Measurements from ENCODE around the gene SH3PXD2A. TPM values are rescaled to one million over a fixed set of nuclear protein-coding genes. Genes with fewer than 3 reads are reported as not detected.

SH3PXD2A gene
- total and polyA plus RNA-seq, 10 of the 15 experiments (the other 5 are each of a cell fraction or from before 2014, with no cell fraction given), result 0.63 to 14.0 (median 4.4) TPM

DNA sequence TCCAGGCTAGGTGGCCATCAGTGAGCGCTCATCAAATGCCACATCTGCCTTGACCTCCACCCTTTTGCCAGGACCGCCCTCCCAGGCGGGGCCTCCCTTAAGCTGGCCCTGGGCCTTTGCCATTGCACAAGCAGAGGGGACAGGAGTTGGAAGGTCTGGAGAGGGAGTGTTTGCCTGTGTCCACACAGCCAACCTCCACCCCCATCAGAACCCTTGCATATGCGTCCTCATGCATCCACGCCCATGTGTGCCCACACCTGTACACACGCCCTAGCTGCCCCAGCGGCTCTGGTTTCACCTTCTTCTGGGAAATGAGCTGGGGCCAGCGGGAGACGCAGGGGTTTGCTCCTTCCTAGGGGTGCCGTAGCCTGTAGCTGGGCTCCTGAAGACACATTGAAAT lies 297.9 kb downstream of the SH3PXD2A start:
- ATAC-seq, result no peak

More for the DNA sequence above, 297.9 kb downstream of the SH3PXD2A start:
- in situ Hi-C loops (cut with MboI) (no loop called here), intact Hi-C loops (cut with micrococcal nuclease; ENCODE audit: unreplicated experiment) (no loop called here)
- no peaks in the 10 kb centered on the region for H3K9me3 ChIP-seq (replicated peaks; ENCODE audit: control insufficient read depth, insufficient read depth, low read length)
- H3K27me3 ChIP-seq (replicated peaks in 1 of 2; ENCODE audit: control insufficient read depth in 2 of 2, insufficient read depth in 2 of 2, low read length in 1 of 2), result peaks cover 10 to 13% of the 10 kb centered on the region in 2 experiments
- TF ChIP-seq NFYB (IDR thresholded peaks at IDR 0.05; ENCODE audit: insufficient read depth, low read depth, low read length) (no peak), NR2C1 (IDR thresholded peaks at IDR 0.05) (no peak), ELK1 (IDR thresholded peaks at IDR 0.05; ENCODE audit: low read depth, low read length) (no peak), EP300 (IDR thresholded peaks at IDR 0.05; ENCODE audit: borderline replicate concordance in 1 of 2, control insufficient read depth in 1 of 2, low read depth in 2 of 2, low read length in 2 of 2) (no peak), ZNF24 (IDR thresholded peaks at IDR 0.05) (no peak), GABPA (IDR thresholded peaks at IDR 0.05; ENCODE audit: low read depth) (no peak), CHD2 (IDR thresholded peaks at IDR 0.05; ENCODE audit: borderline replicate concordance, low read depth, low read length) (no peak), SPI1 (IDR thresholded peaks at IDR 0.05; ENCODE audit: borderline replicate concordance, insufficient read depth, low read depth, low read length) (no peak), CREB1 (IDR thresholded peaks at IDR 0.05; ENCODE audit: low read depth) (no peak), RAD51 (IDR thresholded peaks at IDR 0.05) (no peak), BRCA1 (IDR thresholded peaks at IDR 0.05; ENCODE audit: low read depth, low read length) (no peak), STAT3 (IDR thresholded peaks at IDR 0.05; ENCODE audit: low read depth, low read length) (no peak)
- TF ChIP-seq, protein P1, sequence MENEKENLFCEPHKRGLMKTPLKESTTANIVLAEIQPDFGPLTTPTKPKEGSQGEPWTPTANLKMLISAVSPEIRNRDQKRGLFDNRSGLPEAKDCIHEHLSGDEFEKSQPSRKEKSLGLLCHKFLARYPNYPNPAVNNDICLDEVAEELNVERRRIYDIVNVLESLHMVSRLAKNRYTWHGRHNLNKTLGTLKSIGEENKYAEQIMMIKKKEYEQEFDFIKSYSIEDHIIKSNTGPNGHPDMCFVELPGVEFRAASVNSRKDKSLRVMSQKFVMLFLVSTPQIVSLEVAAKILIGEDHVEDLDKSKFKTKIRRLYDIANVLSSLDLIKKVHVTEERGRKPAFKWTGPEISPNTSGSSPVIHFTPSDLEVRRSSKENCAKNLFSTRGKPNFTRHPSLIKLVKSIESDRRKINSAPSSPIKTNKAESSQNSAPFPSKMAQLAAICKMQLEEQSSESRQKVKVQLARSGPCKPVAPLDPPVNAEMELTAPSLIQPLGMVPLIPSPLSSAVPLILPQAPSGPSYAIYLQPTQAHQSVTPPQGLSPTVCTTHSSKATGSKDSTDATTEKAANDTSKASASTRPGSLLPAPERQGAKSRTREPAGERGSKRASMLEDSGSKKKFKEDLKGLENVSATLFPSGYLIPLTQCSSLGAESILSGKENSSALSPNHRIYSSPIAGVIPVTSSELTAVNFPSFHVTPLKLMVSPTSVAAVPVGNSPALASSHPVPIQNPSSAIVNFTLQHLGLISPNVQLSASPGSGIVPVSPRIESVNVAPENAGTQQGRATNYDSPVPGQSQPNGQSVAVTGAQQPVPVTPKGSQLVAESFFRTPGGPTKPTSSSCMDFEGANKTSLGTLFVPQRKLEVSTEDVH (IDR thresholded peaks at IDR 0.05; ENCODE audit: low read depth, partially characterized antibody), result no peak
- TF ChIP-seq, protein P2, sequence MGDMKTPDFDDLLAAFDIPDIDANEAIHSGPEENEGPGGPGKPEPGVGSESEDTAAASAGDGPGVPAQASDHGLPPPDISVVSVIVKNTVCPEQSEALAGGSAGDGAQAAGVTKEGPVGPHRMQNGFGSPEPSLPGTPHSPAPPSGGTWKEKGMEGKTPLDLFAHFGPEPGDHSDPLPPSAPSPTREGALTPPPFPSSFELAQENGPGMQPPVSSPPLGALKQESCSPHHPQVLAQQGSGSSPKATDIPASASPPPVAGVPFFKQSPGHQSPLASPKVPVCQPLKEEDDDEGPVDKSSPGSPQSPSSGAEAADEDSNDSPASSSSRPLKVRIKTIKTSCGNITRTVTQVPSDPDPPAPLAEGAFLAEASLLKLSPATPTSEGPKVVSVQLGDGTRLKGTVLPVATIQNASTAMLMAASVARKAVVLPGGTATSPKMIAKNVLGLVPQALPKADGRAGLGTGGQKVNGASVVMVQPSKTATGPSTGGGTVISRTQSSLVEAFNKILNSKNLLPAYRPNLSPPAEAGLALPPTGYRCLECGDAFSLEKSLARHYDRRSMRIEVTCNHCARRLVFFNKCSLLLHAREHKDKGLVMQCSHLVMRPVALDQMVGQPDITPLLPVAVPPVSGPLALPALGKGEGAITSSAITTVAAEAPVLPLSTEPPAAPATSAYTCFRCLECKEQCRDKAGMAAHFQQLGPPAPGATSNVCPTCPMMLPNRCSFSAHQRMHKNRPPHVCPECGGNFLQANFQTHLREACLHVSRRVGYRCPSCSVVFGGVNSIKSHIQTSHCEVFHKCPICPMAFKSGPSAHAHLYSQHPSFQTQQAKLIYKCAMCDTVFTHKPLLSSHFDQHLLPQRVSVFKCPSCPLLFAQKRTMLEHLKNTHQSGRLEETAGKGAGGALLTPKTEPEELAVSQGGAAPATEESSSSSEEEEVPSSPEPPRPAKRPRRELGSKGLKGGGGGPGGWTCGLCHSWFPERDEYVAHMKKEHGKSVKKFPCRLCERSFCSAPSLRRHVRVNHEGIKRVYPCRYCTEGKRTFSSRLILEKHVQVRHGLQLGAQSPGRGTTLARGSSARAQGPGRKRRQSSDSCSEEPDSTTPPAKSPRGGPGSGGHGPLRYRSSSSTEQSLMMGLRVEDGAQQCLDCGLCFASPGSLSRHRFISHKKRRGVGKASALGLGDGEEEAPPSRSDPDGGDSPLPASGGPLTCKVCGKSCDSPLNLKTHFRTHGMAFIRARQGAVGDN (IDR thresholded peaks at IDR 0.05), result no peak
- 74% methylated on average over 10 of the region's 10 CpGs for WGBS (ENCODE audit: insufficient coverage, insufficient replicate concordance, low lambda C conversion rate, missing lambda C conversion rate)
- no peak overlapping the region for H2AFZ ChIP-seq (ENCODE audit: control insufficient read depth, low read depth, low read length)
- H4K20me1 ChIP-seq (ENCODE audit: control insufficient read depth, insufficient read depth), result no peaks in the 10 kb centered on the region; the same call in 1 of the 2 replicates
- no peak for FAIRE-seq
- H3K36me3 ChIP-seq (ENCODE audit: control insufficient read depth in 2 of 2, insufficient read depth in 2 of 2, low read length in 1 of 2), result no peaks in the 10 kb centered on the region
- no TSS peak for BruUV-seq (replicated peaks)
- DNase-seq (ENCODE audit: low read depth, low spot score), result no peak
- ChIA-PET POLR2A (no interaction called here), CTCF (no interaction called here), RAD21 (ENCODE audit: unreplicated experiment) (no interaction called here), SMC1A (ENCODE audit: uncharacterized antibody, unreplicated experiment) (no interaction called here)
- H3K4me2 ChIP-seq (ENCODE audit: control insufficient read depth, insufficient read depth), result no peak overlapping the region
- H3K9ac ChIP-seq (ENCODE audit: control insufficient read depth, insufficient read depth, low read length), result no peak overlapping the region
- no peaks in the 10 kb centered on the region for H3K79me2 ChIP-seq (ENCODE audit: control insufficient read depth, insufficient read depth, low read length)
- no peak overlapping the region for H3K27ac ChIP-seq (ENCODE audit: control insufficient read depth, insufficient read depth)
- no peaks in the 10 kb centered on the region; the same call in 1 of the 2 replicates for H3K4me1 ChIP-seq (ENCODE audit: control insufficient read depth, insufficient read depth, low read length)
- no peak overlapping the region for H3K4me3 ChIP-seq

Data from GM12878 (cell line).